Measurements from ENCODE around the gene OR52K1. TPM values are rescaled to one million over a fixed set of nuclear protein-coding genes. Genes with fewer than 3 reads are reported as not detected.

The OR52K1 gene
- total RNA-seq, 4 donors from 2014 or later, result 0.85 TPM; not detected in 3

GRCh38 chr11:4448995-4449394, 33.5 kb upstream of the OR52K1 start, which contains the start of gene OR52K2:
TSS of gene OR52K2 (plus strand) at chr11:4449295. CDS start at chr11:4449340, 45 bp downstream.
- Histone ChIP-seq H3K4me1 (no peaks in the 10 kb centered on the region), H3K36me3 (no peaks in the 10 kb centered on the region), H3K9me3 (no peaks in the 10 kb centered on the region), H3K4me3 (no peak within 1 kb of the TSS), H3K27me3 (no peaks in the 10 kb centered on the region), H3K27ac (no peak within 1 kb of the TSS)
- no peak for DNase-seq (ENCODE audit: low spot score in 2 of 2)
- no peak for TF ChIP-seq CTCF (IDR thresholded peaks at IDR 0.05)
- no peak for TF ChIP-seq POLR2A (IDR thresholded peaks at IDR 0.05)
- no peak for TF ChIP-seq POLR2AphosphoS5 (IDR thresholded peaks at IDR 0.05)
- no peak for TF ChIP-seq EP300 (IDR thresholded peaks at IDR 0.05)

DNA sequence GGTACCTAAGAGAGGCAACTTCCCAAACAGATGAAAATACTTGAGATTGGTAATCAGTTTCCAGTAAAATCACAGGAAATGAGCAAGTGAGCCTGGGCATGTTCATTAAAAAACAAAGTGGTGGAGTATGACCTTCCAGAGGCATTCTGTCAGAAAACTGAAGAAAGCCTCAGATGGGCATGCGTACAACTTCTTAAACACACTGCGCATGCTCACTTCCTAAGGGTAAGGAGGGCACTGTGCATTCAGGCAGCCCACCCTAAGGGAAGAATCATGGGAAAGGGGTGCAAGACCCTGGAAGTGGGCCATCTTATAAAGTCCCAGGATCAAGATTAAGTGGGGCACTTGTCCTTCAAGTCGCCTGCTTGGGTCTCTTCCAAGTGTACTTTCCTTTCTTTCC, 29.3 kb upstream of the OR52K1 start:
- no peaks in the 10 kb centered on the region for H3K36me3 ChIP-seq
- H3K9me3 ChIP-seq, result no peaks in the 10 kb centered on the region
- H3K4me1 ChIP-seq, result no peaks in the 10 kb centered on the region
- TF ChIP-seq CTCF (IDR thresholded peaks at IDR 0.05), result no peak
- no peak for TF ChIP-seq EP300 (IDR thresholded peaks at IDR 0.05)
- no peak for TF ChIP-seq POLR2AphosphoS5 (IDR thresholded peaks at IDR 0.05)
- no peak for TF ChIP-seq POLR2A (IDR thresholded peaks at IDR 0.05)
- 83% methylated on average over 3 of the region's 3 CpGs for WGBS
- no peak for DNase-seq (ENCODE audit: low spot score in 2 of 2)
- no peak overlapping the region for H3K4me3 ChIP-seq
- no peaks in the 10 kb centered on the region for H3K27me3 ChIP-seq
- no peak overlapping the region for H3K27ac ChIP-seq

GRCh38 chr11:4454021-4454420, 28.4 kb upstream of the OR52K1 start:
- no peaks in the 10 kb centered on the region for H3K9me3 ChIP-seq
- H3K4me3 ChIP-seq, result no peak overlapping the region
- no peaks in the 10 kb centered on the region for H3K27me3 ChIP-seq
- H3K4me1 ChIP-seq, result no peaks in the 10 kb centered on the region
- TF ChIP-seq EP300 (IDR thresholded peaks at IDR 0.05), result no peak
- no peak for TF ChIP-seq POLR2AphosphoS5 (IDR thresholded peaks at IDR 0.05)
- TF ChIP-seq POLR2A (IDR thresholded peaks at IDR 0.05), result no peak
- no peak for TF ChIP-seq CTCF (IDR thresholded peaks at IDR 0.05)
- H3K36me3 ChIP-seq, result no peaks in the 10 kb centered on the region
- H3K27ac ChIP-seq, result no peak overlapping the region
- DNase-seq (ENCODE audit: low spot score in 2 of 2), result no peak

DNA sequence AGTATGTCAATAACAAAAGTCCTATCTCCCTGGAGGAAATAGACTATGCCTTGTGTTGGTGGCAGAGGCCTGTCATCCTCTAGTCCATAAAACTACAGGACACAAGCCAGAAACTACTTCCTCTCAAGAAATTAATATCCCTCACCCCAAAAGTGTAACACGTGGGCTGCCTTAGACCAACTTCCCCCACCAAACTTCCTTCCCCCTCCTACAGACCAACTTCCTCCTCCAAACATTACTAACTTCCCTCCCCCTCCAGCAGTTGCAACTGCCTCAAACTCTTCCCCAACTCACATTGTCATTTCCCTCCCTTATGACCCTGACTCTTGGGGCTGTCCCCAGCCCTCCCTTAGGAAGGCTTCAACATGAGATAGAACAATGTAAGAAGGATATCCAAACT, 27.0 kb upstream of the OR52K1 start:
- Histone ChIP-seq H3K9me3 (no peaks in the 10 kb centered on the region), H3K27me3 (no peaks in the 10 kb centered on the region), H3K4me1 (no peaks in the 10 kb centered on the region), H3K36me3 (no peaks in the 10 kb centered on the region), H3K27ac (no peak overlapping the region), H3K4me3 (no peak overlapping the region)
- 58% methylated on average over 1 of the region's 1 CpG for WGBS
- DNase-seq (ENCODE audit: low spot score in 2 of 2), result no peak
- TF ChIP-seq CTCF (IDR thresholded peaks at IDR 0.05) (no peak), POLR2A (IDR thresholded peaks at IDR 0.05) (no peak), POLR2AphosphoS5 (IDR thresholded peaks at IDR 0.05) (no peak)

- Histone ChIP-seq H3K4me1 (no peaks in the 10 kb centered on the region), H3K9me3 (no peaks in the 10 kb centered on the region), H3K27me3 (no peaks in the 10 kb centered on the region), H3K4me3 (no peak overlapping the region), H3K36me3 (no peaks in the 10 kb centered on the region), H3K27ac (no peak overlapping the region)
- TF ChIP-seq POLR2AphosphoS5 (IDR thresholded peaks at IDR 0.05) (no peak), POLR2A (IDR thresholded peaks at IDR 0.05) (no peak), CTCF (IDR thresholded peaks at IDR 0.05) (no peak), EP300 (IDR thresholded peaks at IDR 0.05) (no peak)
- no peak for DNase-seq (ENCODE audit: low spot score in 2 of 2)
- WGBS, result 40% methylated on average over 4 of the region's 4 CpGs
Measured at GRCh38 chr11:4459500-4459899, 22.9 kb upstream of the OR52K1 start.
